ENCODE measurements around the gene MED12.
"Not testable (repeated sequence)": the region's sequence is repeated elsewhere in the genome, so short reads cannot be mapped to it uniquely, and the experiment has no call there.

MED12 gene

DNA sequence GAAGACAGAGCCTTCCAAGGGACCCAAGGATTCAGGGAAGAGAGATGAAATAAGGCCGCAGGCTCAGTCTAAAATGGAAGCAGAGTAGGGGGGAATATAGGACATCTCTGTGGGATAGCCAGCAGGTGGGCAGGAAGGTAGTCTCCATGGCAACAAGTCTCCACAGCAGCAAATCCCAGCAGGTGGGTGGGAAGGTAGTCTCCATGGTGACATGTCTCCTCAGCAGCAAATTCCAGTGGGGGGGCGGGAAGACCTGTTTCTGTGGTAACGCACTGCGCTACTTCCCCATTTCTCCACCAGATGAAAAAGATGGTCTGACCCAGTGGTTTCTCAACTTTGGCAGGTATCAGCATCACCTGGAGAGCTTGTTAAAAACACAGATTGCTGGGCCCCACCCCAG is 44.6 kb downstream of the MED12 start:
- no peak for DNase-seq (ENCODE audit: low read depth in 2 of 2)

DNA sequence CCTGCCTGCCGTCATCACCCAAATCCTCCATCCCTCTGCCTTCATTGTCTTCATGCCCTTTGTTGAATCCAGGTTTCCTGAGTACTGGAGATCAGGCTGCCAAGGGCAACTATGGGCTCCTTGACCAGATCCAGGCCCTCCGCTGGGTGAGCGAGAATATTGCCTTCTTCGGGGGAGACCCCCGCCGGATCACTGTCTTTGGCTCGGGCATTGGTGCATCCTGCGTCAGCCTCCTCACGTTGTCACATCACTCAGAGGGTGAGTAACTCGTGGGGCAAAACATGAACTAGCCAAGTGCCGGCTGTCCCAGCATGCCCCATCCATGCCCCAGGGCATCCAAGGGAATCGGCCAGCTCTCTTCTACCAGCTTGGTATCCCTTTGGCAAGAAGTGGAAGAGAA is 45.7 kb downstream of the MED12 start:
- DNase-seq (ENCODE audit: low read depth in 2 of 2), result no peak

DNA sequence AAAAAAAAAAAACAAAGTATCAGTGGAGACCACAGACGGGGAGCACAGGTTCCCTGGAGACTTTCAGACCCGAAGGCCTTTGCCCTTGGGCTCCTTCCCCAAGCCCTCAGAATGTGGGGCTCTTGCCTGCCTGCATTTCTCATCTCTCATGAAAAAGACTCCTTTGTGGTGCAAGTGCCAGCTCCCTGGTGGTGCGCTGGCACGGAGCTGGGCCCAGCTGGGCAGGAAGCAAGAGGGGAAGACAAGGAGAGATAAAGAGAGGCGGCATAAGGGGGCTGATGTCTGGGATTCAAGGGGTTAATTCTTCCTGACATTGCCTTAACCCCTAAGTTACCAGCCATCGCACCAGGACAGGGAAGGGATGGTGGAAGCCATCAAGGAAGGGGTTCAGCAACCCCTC is 48.1 kb downstream of the MED12 start:
- DNase-seq (ENCODE audit: low read depth in 2 of 2), result no peak

DNA sequence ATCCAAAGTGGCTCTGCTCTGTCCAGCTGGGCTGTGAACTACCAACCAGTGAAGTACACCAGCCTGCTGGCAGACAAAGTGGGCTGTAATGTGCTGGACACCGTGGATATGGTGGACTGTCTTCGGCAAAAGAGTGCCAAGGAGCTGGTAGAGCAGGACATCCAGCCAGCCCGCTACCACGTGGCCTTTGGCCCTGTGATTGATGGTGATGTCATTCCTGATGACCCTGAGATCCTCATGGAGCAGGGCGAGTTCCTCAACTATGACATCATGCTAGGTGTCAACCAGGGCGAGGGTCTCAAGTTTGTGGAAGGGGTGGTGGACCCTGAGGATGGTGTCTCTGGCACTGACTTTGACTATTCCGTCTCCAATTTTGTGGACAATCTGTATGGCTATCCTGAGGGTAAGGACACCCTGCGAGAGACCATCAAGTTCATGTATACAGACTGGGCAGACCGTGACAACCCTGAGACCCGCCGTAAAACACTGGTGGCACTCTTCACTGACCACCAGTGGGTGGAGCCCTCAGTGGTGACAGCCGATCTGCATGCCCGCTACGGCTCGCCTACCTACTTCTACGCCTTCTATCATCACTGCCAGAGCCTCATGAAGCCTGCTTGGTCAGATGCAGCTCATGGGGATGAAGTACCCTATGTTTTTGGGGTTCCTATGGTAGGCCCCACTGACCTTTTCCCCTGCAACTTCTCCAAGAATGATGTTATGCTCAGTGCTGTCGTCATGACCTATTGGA is 48.8 kb downstream of the MED12 start:
- no peak for DNase-seq (ENCODE audit: low read depth in 2 of 2)

DNA sequence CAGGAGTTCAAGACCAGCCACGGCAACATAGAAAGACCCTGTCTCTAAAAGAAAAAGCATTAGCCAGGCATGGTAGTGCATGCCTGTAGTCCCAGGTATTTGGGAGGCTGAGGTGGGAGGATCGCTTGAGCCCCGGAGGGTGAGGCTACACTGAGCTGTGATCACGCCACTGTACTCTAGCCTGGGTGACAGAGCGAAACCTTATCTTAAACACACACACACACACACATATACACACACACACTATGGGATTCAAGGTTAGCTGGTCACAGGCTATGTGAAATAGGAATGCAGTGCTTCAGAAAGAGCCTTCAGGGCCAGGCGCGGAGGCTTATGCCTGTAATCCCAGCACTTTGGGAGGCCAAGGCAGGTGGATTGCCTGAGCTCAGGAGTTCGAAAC is 49.7 kb downstream of the MED12 start:
- DNase-seq (ENCODE audit: low read depth in 2 of 2), result no peak

DNA sequence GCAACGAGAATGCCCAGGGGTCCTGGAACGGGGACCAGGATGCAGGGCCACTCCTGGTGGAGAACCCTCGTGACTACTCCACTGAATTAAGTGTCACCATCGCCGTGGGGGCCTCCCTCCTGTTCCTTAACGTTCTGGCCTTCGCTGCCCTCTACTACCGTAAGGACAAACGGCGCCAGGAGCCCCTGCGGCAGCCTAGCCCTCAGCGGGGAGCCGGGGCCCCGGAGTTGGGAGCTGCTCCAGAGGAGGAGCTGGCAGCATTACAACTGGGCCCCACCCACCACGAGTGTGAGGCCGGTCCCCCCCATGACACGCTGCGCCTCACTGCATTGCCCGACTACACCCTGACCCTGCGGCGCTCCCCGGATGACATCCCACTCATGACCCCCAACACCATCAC is 51.2 kb downstream of the MED12 start:
- DNase-seq (ENCODE audit: low read depth in 2 of 2), result no peak

DNA sequence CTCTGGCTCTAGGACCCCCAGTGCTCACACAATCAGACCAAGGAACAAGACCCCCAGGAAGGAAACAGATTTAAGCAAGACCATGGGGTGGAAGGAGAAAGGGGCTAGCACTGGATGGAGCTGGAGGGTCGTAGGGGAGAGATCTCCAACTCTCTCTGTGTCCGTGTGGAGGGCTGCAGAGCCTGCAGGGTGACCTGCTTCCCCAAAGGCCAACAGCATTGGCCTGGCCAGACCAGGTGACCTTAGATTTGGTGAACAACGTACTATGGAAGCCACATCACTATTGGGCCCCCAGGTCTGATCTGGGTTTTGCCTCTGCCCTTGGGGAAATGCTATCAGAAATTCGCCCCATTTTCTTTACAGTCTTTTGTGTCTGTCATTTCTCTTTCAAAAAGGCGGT is 52.3 kb downstream of the MED12 start:
- no peak for DNase-seq (ENCODE audit: low read depth in 2 of 2)

DNA sequence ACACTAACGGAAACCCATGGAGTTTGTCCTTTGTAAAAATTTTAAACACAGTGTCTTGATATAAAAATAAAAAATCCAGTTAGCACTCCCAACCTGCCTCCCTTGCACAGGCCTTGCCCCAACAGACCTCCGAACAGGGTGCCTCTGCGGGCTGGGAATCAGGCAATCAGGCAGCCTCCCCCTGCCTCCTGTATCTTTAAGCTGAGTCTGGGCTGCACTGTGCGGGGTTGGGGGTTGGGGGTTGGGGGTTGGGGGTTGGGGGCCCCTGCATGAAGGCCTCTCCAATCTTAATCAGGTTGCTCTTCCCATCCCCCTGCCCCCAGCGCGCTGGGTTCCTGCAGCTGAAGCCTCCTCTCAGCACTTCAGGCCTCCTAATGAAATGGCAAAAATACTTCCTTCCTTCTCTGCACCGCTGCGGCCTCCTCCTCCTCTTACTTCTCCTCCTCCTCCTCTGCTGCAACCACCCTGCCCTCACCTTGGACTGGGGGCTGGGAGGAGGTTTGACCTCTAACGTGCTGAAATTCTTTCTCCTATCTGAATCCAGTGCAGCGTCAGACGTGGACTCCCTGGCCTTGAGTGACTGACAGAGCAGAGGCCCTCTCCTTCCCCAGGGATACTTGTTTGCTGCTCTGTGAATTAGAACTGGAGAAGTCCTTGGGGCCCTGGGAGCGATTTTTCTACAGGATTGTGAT is 52.9 kb downstream of the MED12 start:
- DNase-seq (ENCODE audit: low read depth in 2 of 2), result no peak

DNA sequence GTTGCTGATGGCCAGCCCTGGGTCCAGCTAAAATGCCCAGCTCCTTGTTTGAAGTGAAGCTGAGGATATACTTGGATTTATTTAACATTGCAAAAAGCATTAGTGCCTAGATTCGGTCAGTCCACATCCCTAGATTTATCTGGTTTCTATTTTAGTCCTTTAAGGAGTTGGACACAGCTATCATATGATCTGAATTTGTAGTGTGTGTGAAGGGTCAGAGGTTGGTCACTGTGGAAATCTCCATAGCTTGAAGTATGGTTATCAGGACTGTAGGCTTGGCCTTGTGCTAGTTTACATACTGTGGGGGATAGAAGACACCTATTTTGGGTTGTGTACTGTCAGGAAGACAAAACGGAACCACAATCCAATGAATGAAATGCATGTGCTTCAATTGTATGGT is 55.0 kb downstream of the MED12 start:
- no peak for DNase-seq (ENCODE audit: low read depth in 2 of 2)

DNA sequence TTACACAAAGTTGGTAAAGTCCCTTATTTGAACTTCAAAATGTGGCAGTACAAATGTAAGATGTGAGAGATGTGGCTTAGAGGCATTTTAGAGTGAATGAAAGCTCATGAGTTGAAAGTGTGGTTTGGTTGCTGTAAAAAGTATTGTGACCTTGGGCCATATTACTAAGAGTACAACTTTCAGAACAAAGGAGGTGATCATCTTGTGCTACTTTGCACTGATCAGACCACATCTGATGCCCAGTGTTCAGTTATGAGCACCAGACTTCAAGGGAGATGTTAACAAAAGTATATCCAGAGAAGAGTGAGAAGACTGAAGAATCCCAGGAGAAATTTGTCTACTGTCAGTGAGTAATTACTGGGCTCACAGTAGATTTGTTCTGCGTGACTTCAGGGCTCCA is 56.4 kb downstream of the MED12 start:
- no peak for DNase-seq (ENCODE audit: low read depth in 2 of 2)

DNA sequence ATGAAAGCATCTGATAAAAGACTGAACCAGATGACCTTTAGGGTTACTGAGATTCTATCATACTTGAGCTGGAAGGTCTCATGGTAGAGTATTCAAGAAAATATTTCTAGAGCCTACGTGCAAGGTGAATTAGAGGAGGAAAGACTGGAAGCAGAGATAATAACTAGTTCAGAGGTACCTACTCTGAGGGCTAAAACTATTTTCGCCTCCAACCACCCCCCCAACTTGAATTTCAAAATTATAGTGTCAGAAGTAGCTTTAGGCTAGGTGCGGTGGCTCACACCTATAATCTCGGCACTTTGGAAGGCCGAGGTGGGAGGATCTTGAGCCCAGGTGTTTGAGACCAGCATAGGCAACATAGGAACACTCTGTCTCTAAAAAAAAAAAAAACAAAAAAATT is 57.1 kb downstream of the MED12 start:
- DNase-seq (ENCODE audit: low read depth in 2 of 2), result no peak

DNA sequence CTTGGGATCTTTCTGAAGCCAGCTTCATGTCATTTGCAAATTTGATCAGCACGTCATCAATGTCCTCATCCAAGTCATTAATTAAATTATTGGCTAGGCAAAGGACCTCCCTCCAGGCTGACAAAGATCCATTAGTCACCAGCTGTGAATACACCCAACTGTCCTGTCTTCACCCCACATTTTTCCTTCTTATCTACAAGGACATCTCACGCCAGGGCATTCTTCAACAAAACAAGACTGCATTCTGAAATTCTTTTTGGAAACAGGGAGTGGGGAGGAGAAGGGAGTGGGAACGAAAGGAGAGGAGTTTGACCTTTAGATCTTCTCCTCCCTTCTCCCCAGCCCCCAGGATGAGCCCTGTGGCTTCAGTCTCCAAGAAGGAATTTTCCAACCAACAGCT is 58.9 kb downstream of the MED12 start:
- DNase-seq (ENCODE audit: low read depth in 2 of 2), result no peak

DNA sequence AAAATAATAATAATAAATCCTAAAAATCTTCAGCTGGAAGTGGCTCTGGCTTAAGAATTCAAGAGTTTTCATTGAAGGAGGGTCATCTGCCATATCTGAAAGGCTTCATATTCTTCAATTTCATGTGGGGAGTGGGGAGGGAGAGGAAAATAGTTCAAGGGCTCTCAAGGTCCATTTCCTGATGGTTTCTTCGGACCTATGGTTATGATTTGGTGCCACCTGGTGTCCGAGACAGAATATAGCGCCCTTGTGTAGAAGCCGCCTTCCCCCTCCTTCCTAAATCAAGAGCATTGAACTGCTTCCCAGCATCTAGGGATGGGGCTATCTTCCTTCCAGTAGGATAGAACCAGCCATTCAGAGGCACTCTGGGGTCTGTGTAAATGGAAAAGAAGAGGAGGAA is 60.5 kb downstream of the MED12 start:
- DNase-seq (ENCODE audit: low read depth in 2 of 2), result peak; percentile 11 to 23

DNA sequence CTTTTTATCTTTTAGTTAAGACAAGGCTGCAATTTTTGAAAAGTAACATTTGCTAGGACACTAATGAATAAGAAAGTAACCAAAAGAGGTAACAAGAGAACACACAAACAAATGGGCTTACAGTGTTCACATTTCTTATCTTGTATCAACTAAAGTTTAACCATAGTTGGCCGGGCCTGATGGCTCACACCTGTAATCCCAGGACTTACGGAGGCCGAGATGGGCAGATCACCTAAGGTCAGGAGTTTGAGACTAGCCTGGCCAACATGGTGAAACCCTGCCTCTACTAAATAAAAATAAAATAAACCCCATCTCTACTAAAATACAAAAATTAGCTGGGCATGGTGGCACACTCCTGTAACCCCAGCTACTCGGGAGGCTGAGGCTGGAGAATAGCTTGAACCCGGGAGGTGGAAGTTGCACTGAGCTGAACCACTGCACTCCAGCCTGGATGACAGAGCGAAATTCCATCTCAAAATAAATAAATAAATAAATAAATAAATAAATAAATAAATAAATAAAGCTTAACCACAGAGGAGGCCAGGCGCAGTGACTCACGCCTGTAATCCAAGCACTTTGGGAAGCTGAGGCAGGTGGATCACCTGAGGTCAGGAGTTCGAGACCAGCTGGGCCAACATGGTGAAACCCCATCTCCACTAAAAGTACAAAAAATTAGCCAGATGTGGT is 62.3 kb downstream of the MED12 start:
- not testable (repeated sequence) for DNase-seq (ENCODE audit: low read depth in 2 of 2)

DNA sequence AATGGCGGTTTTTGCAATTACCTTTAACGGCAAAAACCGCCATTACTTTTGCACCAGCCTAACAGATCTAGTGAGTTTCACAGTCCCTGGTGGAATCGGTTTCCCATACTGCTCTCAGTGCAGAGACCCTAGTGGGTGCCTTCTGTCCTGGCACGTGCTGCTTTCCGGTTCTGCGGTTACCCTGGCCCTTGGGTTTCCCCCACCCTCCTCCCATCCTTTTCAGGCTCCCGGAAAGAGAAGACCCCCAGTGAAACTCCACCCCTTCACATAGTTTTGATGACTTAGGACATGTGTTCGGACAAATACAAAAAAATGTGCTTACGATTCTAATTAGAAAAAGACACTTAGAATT is 63.1 kb downstream of the MED12 start:
- peak; percentile 17 to 34 for DNase-seq (ENCODE audit: low read depth in 2 of 2)

DNA sequence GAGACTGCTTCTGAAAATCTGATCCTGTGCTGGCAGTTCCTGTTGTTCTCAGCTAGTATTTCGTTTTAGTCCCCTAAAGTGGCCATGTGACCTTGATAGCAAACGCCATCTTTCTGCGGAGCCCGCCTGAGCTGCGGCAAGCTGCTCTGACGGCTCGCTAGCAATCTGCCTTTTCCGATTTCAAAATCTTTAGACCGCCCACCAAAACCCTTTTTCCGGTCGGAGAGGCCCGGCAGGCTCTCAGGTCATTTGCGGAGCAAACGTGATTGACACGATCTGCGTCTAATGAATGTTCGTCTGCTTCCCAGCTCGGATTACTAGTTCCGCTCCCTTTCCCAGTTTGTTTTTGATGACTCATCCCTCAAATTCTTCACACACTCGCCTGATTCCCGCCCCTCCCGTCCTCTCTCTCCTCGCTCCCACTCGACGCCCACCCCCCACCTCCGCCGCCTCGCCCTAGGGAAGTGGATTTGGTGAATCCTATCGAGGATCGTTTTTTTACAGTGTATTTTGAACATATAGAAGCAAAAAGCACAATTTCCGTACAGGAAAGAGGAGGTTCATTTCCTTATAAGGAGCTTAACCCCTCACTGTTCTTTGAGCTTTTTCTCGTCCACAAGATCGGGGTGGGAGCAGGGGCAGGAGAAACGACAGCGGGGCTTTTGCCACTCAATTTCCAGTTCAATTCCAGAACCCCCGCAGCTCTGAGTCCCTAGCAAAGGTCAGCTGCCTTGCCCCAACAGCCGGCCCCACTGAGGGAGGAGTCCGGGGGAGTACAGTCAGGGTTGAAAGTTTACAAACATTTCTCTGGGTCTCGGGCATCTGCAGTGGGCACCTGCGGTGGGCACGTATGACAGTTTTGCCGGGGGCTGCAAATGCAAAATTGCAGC is 63.8 kb downstream of the MED12 start:
- peak; percentile 72 to 79 for DNase-seq (ENCODE audit: low read depth in 2 of 2)

DNA sequence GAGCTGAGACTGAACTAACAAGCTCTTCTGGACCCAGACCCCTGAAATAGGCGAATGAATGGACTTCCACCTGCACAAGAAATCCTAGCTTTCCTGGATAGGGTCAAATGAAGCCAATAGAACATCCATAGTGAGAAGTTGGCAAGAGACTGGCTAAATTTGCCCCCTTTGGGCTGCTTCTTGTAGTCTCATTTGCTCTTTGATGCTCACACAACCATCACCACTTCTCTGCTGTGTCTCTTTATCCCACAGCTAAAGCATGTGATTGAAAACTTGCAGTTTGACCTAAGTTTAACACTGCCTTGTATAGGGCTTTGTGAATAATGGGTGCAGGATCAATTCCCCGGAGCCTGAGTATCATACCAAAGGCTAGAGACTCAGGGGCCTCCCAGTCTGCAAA is 64.5 kb downstream of the MED12 start:
- DNase-seq (ENCODE audit: low read depth in 2 of 2), result no peak

DNA sequence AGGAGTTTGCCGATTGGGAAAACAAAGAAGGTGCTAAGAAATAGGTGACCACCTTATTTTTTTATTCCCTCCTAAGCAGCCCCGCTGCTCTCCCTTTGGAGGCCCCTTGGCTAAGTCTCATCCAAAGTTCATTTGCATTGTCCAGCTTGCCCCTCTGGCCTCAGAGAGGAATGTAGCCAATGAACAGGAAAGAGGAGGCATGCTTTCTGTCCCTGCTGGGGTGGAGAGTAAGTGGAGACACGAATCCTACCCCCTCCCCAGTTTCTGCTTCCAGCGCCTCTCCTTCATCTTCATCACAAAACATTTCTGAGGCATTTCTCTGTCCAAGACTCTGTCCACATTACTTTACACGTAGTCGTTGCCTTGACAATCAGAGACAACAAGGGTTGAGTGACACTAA is 64.9 kb downstream of the MED12 start:
- no peak for DNase-seq (ENCODE audit: low read depth in 2 of 2)

DNA sequence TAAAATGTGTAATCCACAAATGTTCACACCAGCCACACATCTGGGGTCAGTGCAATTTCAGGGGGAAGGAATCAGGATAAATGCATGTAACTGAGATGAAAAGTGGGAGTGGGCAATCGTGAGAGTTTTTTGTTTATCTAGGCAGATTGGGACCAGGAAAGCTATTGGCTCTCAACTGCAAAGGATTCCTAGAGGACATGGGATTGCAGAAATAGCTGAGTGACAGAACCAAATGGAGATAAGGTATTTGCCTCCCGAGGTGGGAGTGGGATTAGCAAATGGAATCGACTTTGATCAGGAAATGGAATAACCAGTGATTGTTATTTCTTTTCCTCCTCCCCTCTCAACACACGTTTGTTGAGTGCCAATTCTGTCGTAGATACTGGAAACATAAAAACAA is 65.7 kb downstream of the MED12 start:
- DNase-seq (ENCODE audit: low read depth in 2 of 2), result no peak

DNA sequence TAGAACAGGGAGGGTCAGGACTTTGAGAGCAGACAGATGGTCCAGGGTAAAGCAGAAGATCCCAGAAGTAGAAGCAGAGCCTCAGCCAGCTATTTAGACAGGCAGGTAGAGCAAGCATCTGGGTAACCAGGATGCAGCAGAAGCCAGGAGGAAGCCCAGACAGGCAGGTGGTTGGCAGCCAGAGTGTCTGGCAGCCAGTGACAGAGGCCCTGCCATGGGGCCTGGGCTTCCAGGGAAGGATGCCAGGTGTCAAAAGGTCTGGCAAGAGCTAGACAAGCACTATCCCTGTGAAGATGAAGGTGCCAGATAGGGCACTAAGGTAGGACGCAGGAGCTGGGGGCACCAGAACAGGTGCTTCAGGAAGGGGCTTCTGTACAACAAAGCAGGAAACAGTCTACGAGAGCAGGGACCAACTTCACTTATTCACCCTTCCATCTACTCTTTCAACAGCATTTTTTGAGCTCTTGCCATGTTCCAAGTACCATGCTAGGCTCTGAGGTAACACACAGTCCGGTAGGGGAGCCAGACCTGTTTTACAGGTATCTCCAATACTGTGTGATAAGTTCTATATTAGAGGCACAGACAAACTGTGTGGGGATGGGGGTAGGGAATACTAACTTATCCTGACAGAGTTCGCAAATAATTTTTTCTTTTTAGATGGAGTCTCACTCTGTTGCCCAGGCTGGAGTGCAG is 66.6 kb downstream of the MED12 start:
- no peak for DNase-seq (ENCODE audit: low read depth in 2 of 2)

DNA sequence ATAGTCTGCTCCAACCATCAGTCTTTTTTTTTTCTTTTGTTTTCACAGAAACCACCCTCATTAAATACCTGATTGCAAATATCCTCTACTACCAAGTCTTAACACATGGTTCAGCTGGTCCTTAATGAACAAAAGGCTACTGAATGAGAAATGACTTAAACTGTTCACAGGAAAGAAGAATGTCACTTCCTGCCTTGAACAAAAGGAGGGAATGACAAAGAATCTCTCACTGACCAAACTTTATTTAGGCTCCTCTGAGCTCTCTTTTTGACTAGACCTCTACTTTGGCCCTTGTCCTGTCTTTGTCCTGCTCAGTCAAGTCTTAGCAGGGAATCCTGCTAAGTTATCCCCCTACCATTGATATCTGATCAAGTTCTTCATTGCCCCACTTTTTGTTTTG is 72.9 kb downstream of the MED12 start:
- no peak for DNase-seq (ENCODE audit: low read depth in 2 of 2)

Measured in stimulated activated CD8-positive, alpha-beta memory T cell treated with anti-CD3 and anti-CD28 coated beads, Interleukin-7, amount 100 ng/mL, for 4 hours (primary cell).